Stimulated activated CD8-positive, alpha-beta memory T cell treated with anti-CD3 and anti-CD28 coated beads, Interleukin-7, amount 100 ng/mL, for 1 hour (primary cell): Measurements from ENCODE around the gene PCARE.

Source experiments
- DNase-seq, 2 donors: peaks; one replicate each; pipeline ENCODE4 v3.0.0-alpha.2; 2020; ENCODE audit warnings: low read depth in 2 of 2

The PCARE gene

DNA sequence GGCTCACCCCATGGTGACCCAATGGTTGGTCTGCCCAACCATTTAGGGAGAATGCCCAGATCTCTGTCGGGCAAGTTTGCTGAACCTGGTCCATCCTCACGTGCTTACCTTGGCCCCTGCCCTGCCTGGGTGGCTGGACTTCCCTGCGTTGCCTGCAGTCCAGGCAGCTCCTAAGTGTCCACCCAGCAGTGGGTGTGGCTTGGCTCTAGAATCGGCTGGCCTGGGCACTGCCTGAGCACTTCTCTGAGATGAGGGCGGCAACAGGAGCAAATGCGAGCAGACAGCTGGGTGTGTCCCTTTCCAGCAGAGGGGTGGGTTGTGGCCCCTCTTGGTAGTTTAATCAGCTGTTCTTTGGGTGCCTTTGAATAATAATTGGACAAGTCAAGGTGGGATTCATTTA lies 11.3 kb downstream of the PCARE start:
- no peak for DNase-seq

DNA sequence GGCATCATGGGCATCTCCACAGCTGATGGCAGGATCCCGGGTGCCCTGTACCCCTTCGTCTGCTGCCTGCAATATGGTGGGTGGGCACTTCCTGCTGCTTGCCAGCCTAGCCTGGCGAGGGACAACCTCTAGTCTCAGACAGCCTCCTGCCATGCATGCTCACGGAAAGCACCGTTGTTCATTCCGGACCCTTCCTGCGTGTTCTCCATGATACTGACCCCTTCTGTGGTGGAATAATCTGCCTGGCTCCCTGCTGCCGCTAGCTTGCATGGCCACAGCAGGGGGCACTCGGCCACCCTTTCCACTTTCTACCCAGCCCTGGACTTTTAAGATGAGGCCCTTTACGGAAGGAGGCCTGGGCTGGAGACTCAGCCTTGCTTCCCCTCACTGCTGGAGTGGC lies 12.0 kb downstream of the PCARE start:
- DNase-seq, result no peak

DNA sequence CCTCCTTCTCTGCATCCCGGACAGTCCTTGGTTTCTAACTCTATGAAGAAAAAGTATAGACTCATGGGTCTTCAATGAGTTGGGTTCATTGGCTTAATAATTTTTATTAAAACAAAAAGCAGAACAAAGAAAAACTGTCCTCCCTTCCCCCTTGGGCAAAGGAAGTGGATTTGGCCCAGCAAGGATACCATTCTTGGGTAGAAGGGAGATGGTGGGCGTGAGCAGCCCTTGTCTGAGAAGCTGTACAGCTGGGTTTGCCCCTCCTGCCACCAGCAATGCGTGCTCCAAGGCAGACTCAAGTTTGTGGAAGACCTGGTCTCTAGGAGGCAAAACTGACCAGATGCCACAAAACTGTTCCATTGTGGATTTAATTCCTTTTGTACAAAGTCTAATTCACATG lies 12.7 kb downstream of the PCARE start:
- DNase-seq, result no peak

GRCh38 chr2:29061176-29061575 lies 13.1 kb downstream of the PCARE start:
- no peak for DNase-seq

DNA sequence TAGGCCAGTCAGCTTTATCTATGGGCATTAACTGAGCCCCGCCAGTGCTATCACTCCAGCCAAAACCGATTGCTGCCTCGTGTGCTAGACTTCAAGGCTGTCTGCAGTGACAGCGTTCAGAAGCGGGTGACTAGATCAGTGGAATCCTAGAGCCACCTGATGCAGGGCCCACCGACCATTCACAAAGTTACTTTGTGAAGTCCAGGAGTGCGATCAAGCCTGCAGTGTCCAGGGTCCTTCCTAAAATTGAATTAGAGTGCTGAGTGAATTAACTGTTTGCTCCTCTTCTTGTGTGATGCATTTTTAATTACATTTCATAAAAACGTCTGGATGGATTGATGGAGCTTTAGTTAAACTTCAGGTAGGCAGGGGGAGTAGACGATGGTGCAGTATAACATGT lies 13.9 kb downstream of the PCARE start:
- DNase-seq, result no peak

DNA sequence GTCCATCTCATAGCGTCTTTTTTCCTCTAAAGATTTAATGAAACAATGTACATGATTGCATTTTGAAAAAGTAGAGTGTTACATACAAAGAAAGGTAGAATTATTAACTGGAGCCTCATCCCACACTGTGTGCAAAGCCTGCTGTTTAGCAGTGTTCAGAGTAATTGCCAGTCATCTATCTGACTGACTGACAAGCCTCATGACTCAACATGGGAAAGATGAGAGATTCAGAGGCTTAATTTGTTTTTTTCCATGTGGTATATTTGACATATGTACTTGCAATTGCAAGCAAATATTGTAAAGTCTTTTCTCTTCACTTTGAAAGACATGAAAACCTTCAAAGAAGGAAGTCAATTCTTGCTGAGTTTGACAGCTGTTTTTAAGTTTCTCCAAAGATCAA lies 14.7 kb downstream of the PCARE start:
- no peak for DNase-seq

DNA sequence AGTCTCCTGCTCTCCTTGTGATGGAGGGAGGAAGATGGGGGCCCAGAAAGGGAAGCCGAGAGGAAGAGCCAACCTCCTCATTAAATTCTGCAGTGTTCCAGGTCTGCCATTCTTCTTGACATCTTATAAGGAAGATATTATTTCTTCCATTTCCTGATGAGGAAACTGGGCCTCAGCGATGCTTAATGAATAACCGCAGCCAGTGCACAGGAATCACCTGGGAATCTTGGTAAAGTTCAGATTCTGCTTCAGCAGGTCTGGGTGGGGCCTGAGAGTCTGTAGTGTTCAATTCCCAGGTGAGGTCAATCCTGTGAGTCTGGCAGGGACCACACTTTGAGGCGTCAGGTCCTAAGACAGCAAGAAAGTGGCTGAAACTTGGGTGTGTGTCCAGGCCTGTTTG lies 17.3 kb downstream of the PCARE start:
- DNase-seq, result no peak

GRCh38 chr2:29056452-29056851 lies 17.9 kb downstream of the PCARE start:
- DNase-seq, result no peak

DNA sequence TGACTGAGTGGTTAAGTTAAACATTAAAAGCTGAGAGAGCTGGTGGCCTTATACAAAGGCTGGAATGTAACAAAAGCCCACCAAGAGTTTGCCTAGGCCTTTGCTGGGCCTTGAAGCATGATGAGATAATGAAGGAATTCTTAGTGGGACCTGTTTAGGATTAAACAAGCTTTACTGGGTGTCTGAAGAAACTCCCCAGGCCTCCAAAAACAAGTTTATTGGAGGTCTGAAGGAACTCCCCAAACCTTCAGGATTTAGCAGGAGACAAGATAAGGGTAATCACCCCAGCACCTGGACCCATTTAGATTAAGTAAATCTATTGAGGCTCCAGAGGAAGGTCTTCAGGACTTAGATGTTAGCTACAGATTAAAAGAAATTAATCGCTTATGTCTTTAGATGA lies 18.7 kb downstream of the PCARE start:
- no peak for DNase-seq

GRCh38 chr2:29054430-29054829 lies 19.9 kb downstream of the PCARE start:
- no peak for DNase-seq

- no peak for DNase-seq
Observed at GRCh38 chr2:29053670-29054400, 20.5 kb downstream of the PCARE start.

GRCh38 chr2:29053223-29053622 lies 21.1 kb downstream of the PCARE start:
- DNase-seq, result no peak

DNA sequence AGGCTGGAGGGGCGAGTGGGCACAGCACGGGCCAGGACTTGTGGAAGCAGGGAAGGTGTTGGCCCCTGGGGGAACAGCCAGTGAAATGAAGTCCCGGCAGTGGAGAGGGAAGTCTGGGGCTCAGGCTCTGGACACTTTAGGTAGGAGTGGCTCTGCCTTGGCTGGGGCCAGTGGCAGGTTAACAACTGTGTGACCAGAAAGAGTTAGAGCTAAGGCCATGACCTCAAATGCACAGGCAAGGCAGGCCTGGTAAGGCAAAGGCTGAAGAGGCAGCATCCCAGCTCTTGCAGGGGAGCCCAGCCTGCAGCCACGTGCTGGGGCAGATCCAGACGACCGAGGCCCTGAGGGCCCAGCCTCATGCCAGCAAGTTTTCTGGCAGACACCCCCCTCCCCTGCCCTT lies 21.5 kb downstream of the PCARE start:
- DNase-seq, result no peak

- DNase-seq, result no peak
Observed at GRCh38 chr2:29051730-29052129, 22.6 kb downstream of the PCARE start.

DNA sequence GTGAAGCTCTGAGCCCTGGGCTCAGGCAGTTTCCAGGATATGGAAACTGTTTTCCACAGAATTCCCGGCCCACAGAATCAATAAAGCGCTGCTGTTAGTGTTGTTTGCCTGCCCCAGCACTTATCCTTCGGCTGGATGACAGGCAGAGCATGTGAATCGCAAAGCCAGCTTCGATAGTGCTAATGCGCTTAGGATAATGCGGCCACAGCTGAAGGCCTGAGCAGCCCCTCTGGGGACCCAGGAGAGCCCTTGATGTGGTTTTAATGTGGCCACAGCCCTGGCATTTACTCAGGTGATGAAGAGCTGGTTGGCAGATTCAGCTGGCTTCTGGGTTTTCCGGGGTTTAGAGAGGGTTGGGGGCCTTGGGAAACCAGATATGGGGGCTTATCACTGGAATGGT lies 23.7 kb downstream of the PCARE start:
- DNase-seq, result no peak

DNA sequence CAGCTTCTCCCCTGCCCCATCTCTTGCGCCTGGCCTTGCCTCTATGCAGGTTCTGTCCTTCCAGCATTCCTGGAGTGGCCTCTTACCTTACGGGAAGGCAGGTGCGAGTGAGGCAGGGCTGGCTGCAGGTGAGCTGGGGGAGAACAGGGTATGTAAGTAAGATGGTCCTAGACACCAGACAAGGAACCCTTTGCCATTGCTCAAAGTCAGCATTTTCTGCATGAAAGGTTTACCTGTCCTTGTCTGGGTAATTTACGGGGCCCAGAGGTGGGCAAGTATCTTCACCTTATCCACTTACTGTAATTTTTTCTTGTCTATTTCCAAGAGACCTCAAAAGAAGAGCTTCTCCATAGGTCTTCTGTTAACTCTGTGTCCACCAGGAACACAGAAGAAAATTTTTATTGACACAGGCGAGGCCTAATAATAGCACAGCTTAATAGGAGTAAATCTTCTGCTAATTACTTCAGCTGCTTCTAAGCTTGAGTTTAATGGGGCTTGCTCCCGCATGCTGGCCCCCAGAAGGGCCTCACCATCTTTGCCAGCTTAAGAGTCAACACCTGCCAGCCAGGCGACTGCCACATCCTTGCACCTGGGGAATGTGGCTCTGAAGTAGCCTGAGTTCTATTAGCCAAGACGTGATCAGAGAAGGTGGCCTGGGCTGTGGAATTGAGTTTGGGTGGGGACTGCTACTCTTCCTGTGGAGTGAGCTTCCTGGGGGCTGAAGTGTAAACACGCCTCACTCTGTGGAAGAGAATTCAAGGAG lies 27.1 kb downstream of the PCARE start:
- DNase-seq, result no peak

DNA sequence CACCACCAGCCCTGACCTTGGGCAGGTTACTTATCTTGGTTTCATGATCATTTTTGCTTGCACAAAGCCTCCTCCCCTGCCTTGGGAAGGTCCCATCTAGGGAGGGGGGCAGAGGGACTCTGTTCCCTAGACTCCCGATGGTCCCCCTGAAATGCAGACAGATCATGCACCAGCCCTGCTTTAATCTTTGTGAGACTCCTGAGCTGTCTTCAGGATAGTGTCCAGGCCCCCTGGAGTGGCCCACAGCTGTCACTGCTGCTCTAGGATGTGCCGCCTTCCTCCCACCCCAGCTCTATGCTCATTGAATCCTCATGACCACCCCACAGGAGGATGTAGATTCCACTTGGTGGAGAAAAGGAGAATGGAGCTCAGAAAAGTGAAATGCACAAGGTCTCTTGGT lies 28.0 kb downstream of the PCARE start:
- no peak for DNase-seq

GRCh38 chr2:29044459-29044858 lies 29.9 kb downstream of the PCARE start:
- DNase-seq, result no peak

DNA sequence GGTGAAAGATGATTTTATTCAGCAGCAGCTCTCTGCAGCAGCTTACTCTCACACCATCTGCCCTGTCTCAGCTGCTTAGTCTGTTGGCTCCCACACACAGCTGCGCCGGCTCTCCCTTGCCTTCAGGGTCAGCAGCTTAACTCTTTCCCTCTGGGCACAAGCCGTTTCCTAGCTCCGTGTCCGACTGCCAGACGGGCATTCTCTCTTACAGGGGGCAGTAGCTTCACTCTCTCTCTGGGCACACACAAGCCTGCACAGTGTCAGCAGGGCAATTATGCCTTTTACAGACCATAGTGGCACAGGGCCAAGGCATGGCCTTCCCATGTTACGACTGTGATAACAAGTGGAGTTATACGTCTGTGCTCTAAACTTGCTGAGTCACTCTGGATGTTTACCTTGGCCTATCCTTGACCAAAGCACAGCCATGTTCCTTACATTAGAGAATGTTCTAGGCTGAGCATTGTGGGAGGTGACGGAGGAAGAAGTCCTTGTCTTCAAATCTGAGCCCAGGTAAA lies 31.7 kb downstream of the PCARE start:
- no peak for DNase-seq

GRCh38 chr2:29041161-29041660 lies 33.1 kb downstream of the PCARE start:
- no peak for DNase-seq

GRCh38 chr2:29040552-29040951 lies 33.8 kb downstream of the PCARE start:
- no peak for DNase-seq

DNA sequence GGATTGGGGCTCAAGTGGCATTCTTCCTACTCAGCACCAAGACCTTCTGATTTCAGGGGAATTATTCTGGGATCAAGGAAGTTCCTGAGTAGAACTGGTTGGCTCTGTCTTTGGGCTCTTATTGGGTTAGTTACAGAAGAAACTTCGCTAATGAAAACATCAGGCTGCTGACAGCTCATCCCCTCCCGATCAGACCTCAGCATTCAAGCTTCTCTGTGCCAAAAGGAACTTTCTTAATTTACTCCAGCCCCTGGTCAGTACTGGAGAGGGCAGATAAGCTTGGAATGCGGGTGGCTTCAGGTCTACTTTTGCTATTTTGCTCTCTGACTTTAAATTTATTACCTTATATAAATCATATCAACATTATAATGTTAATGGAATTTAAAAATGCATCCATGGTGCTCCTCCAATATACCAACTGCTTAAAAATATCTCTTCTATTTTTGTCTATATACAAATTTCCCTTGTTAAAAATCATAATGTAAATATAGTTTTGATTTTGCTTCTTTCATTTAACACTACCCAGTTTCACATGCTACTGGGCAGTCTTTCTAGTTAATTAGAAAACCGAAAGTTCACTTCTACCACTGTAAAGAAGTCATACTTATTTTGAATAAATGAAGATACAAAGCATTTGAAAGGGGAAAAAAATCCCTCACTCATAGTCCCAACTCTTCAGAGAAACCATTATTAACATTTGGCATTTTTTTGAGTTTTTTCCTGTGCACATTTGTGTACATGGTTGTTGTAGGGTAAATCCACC lies 34.4 kb downstream of the PCARE start:
- no peak for DNase-seq
